NB4 (cell line): ENCODE measurements around the gene CYFIP2.

Source experiments
- DNase-seq: peaks from one replicate; pipeline ENCODE4 v3.0.0; 2010; ENCODE audit warnings: low read depth
- H3K4me3 ChIP-seq: one replicate; pipeline ENCODE4 v1.5.1; 2011; ENCODE audit warnings: mild to moderate bottlenecking, low read depth, low read length, moderate library complexity
- CTCF ChIP-seq: IDR thresholded peaks from one replicate; pipeline ENCODE4 v1.5.1; 2012; ENCODE audit warnings: low read depth, low read length
- MAX ChIP-seq: IDR thresholded peaks from 2 replicates; pipeline ENCODE4 v1.6.1; 2011; ENCODE audit warnings: low read depth, low read length
- MYC ChIP-seq: IDR thresholded peaks from 2 replicates; pipeline ENCODE4 v1.6.1; 2011; ENCODE audit warnings: low read depth, low read length
- POLR2A ChIP-seq: IDR thresholded peaks from 2 replicates; pipeline ENCODE4 v1.6.1; 2011; ENCODE audit warnings: mild to moderate bottlenecking; ENCODE audit not compliant: insufficient read length; ENCODE audit errors: extremely low read depth

Gene CYFIP2

GRCh38 chr5:157222506-157223230, 43.3 kb upstream of the CYFIP2 start:
- H3K4me3 ChIP-seq = no peak overlapping the region
- no peak for DNase-seq
- TF ChIP-seq POLR2A = no peak
- TF ChIP-seq MAX = no peak
- no peak for TF ChIP-seq CTCF
- TF ChIP-seq MYC = no peak

GRCh38 chr5:157225469-157226422, 40.2 kb upstream of the CYFIP2 start:
- TF ChIP-seq POLR2A (no peak), CTCF (no peak), MYC (no peak), MAX (no peak)
- no peak for DNase-seq
- no peak overlapping the region for H3K4me3 ChIP-seq

GRCh38 chr5:157230610-157231009, 35.3 kb upstream of the CYFIP2 start:
- H3K4me3 ChIP-seq = no peak overlapping the region
- DNase-seq = no peak
- TF ChIP-seq MYC (no peak), POLR2A (no peak), CTCF (no peak), MAX (no peak)

- no peak for DNase-seq
- no peak overlapping the region for H3K4me3 ChIP-seq
- TF ChIP-seq CTCF = no peak
- TF ChIP-seq POLR2A = no peak
- TF ChIP-seq MAX = no peak
- TF ChIP-seq MYC = no peak
These were observed 33.2 kb upstream of the CYFIP2 start for GRCh38 chr5:157232706-157233105.

GRCh38 chr5:157233515-157233914, 32.4 kb upstream of the CYFIP2 start:
- TF ChIP-seq POLR2A (no peak), MYC (no peak), MAX (no peak), CTCF (no peak)
- no peak for DNase-seq
- no peak overlapping the region for H3K4me3 ChIP-seq
